Measurements from ENCODE around the gene ARMC12. TPM values are rescaled to one million over a fixed set of nuclear protein-coding genes. Genes with fewer than 3 reads are reported as not detected.
A peak's percentile ranks its signal among the peaks of the same experiment; 100 is the strongest.
"Not testable (repeated sequence)": the region's sequence is repeated elsewhere in the genome, so short reads cannot be mapped to it uniquely, and the experiment has no call there.

The ARMC12 gene
- total and polyA plus RNA-seq, 2 of the 13 experiments (the other 11 are each of a cell fraction or from before 2014, with no cell fraction given) = 1.3 TPM; not detected in 1

GRCh38 chr6:35688605-35689322 lies 48.1 kb upstream of the ARMC12 start, which contains the start of gene FKBP5 (continued):
- TF ChIP-seq, protein P1, sequence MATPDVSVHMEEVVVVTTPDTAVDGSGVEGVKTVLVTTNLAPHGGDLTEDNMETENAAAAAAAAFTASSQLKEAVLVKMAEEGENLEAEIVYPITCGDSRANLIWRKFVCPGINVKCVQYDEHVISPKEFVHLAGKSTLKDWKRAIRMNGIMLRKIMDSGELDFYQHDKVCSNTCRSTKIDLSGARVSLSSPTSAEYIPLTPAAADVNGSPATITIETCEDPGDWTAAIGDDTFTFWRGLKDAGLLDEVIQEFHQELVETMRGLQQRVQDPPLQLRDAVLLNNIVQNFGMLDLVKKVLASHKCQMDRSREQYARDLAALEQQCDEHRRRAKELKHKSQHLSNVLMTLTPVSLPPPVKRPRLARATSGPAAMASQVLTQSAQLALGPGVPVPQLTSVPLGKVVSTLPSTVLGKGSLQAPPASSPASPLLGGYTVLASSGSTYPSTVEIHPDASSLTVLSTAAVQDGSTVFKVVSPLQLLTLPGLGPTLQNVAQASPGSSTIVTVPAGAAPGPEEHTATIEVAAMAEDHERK (CRISPR knock-in tag; IDR thresholded peaks at IDR 0.05; ENCODE audit: low read depth) = no peak
- TF ChIP-seq MYNN (CRISPR knock-in tag; IDR thresholded peaks at IDR 0.05; ENCODE audit: low read depth) = no peak
- no peak for TF ChIP-seq ZBTB46 (CRISPR knock-in tag; IDR thresholded peaks at IDR 0.05; ENCODE audit: borderline replicate concordance)
- peak; percentile 52; the same call in 1 of the 2 replicates for TF ChIP-seq ZNF142 (CRISPR knock-in tag; IDR thresholded peaks at IDR 0.05)
- TF ChIP-seq NR3C1 (CRISPR knock-in tag; IDR thresholded peaks at IDR 0.05) = no peak
- TF ChIP-seq, protein P2, sequence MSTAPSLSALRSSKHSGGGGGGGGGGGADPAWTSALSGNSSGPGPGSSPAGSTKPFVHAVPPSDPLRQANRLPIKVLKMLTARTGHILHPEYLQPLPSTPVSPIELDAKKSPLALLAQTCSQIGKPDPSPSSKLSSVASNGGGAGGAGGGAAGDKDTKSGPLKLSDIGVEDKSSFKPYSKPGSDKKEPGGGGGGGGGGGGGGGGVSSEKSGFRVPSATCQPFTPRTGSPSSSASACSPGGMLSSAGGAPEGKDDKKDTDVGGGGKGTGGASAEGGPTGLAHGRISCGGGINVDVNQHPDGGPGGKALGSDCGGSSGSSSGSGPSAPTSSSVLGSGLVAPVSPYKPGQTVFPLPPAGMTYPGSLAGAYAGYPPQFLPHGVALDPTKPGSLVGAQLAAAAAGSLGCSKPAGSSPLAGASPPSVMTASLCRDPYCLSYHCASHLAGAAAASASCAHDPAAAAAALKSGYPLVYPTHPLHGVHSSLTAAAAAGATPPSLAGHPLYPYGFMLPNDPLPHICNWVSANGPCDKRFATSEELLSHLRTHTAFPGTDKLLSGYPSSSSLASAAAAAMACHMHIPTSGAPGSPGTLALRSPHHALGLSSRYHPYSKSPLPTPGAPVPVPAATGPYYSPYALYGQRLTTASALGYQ (CRISPR knock-in tag; IDR thresholded peaks at IDR 0.05) = no peak
- peak; percentile 98 for TF ChIP-seq SP4 (CRISPR knock-in tag; IDR thresholded peaks at IDR 0.05)
- 0 out of 2 replicates have a peak, but pooled peaks have one; percentile 17 for TF ChIP-seq ZNF263 (CRISPR knock-in tag; IDR thresholded peaks at IDR 0.05)

DNA sequence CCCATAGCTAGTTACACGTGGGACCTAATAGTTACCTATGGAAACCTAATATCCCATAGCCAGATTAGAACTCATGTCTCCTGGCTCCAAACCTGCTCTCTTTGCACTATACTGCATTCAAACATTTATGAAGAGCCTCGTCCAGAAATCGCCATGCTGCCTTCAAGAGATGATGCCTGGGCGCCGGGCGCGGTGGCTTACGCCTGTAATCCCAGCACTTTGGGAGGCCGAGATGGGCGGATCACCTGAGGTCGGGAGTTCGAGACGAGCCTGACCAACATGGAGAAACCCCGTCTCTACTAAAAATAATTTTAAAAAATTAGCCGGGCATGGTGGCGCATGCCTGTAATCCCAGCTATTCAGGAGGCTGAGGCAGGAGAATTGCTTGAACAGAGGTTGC lies 46.8 kb upstream of the ARMC12 start:
- H3K27me3 ChIP-seq (ENCODE audit: control insufficient read depth in 1 of 2, insufficient read depth in 2 of 2, low read length in 2 of 2); H3K4me3 ChIP-seq (replicated peaks in 1 of 3; ENCODE audit: insufficient read depth in 1 of 3, low read depth in 2 of 3, low read length in 3 of 3); intact Hi-C loops (cut with micrococcal nuclease; ENCODE audit: unreplicated experiment); CTCF ChIA-PET (ENCODE audit: low intra/inter-chr PET ratio, low total read pairs); POLR2A ChIA-PET; BruUV-seq (replicated peaks); H3K4me2 ChIP-seq (ENCODE audit: low read depth, low read length); H3K36me3 ChIP-seq (replicated peaks in 1 of 2; ENCODE audit: control insufficient read depth in 1 of 2, insufficient read depth in 2 of 2, low read length in 2 of 2); H3K9me3 ChIP-seq (ENCODE audit: low read length); H3K9ac ChIP-seq (ENCODE audit: insufficient read depth, low read depth, low read length); H3K27ac ChIP-seq (ENCODE audit: extremely low read length, insufficient read depth, low read length); H2AFZ ChIP-seq (ENCODE audit: low read length); ATAC-seq; in situ Hi-C loops (cut with HindIII; ENCODE audit: extremely low pct_ligation_motif_present, low pct_unique_long_range_greater_than_20kb); DNase-seq (ENCODE audit: low spot score); H4K20me1 ChIP-seq (ENCODE audit: insufficient read depth, low read length); FAIRE-seq: not testable (repeated sequence)
- Histone ChIP-seq H3K79me2 (ENCODE audit: insufficient read depth, low read length) (peaks cover 30% of the 10 kb centered on the region), H3K4me1 (ENCODE audit: insufficient read depth, low read length) (peaks cover 29% of the 10 kb centered on the region)
- WGBS (ENCODE audit: low lambda C conversion rate) = 97% methylated on average over 16 of the region's 16 CpGs

Data from HepG2 (cell line).